GM23338 (cell line): Measurements from ENCODE around the gene CELF2. TPM values are rescaled to one million over a fixed set of nuclear protein-coding genes. Genes with fewer than 3 reads are reported as not detected.

Source experiments
- ATAC-seq: fragments of 200-7000 bp; cut with Tn5 transposase; 3 replicates; pipeline ENCODE4 v1.9.1; 2020
- DNase-seq: peaks from one replicate; pipeline ENCODE4 v3.0.0-alpha.2; 2015; ENCODE audit warnings: low spot score
- H2AFZ ChIP-seq: fragments of 200-600 bp; sonication (generic); 2 replicates; pipeline ENCODE4 v1.8.0; 2016; ENCODE audit warnings: antibody characterized with exemption, mild to moderate bottlenecking, moderate library complexity
- H3F3A ChIP-seq: fragments of 200-600 bp; sonication (generic); replicated peaks from 2 replicates; pipeline ENCODE4 v1.8.0; 2017; ENCODE audit warnings: antibody characterized with exemption, mixed run types, low read depth
- H3K27ac ChIP-seq: fragments of 200-600 bp; sonication (generic); 2 replicates; pipeline ENCODE4 v1.6.1; 2016; ENCODE audit warnings: low read depth
- H3K27me3 ChIP-seq: fragments of 200-600 bp; sonication (generic); 2 replicates; pipeline ENCODE4 v1.8.0; 2016; ENCODE audit warnings: mild to moderate bottlenecking, mixed run types, moderate library complexity; ENCODE audit not compliant: insufficient read depth
- H3K36me3 ChIP-seq: fragments of 200-600 bp; sonication (generic); 2 replicates; pipeline ENCODE4 v1.8.0; 2016; ENCODE audit warnings: mild to moderate bottlenecking; ENCODE audit not compliant: insufficient read depth
- H3K4me1 ChIP-seq: fragments of 200-600 bp; sonication (generic); 2 replicates; pipeline ENCODE4 v1.8.0; 2016; ENCODE audit warnings: mild to moderate bottlenecking, moderate library complexity; ENCODE audit not compliant: insufficient read depth
- H3K4me2 ChIP-seq: fragments of 200-600 bp; sonication (generic); 2 replicates; pipeline ENCODE4 v1.7.1; 2017; ENCODE audit warnings: mixed run types
- H3K4me3 ChIP-seq: fragments of 200-600 bp; sonication (generic); 2 replicates; pipeline ENCODE4 v1.6.1; 2016; ENCODE audit warnings: mixed run types
- H3K79me2 ChIP-seq: fragments of 200-600 bp; sonication (generic); replicated peaks from 2 replicates; pipeline ENCODE4 v1.8.0; 2017; ENCODE audit warnings: mild to moderate bottlenecking; ENCODE audit not compliant: insufficient read depth
- H3K9me2 ChIP-seq: fragments of 200-600 bp; sonication (generic); 2 replicates; pipeline ENCODE4 v1.8.0; 2017; ENCODE audit not compliant: insufficient read depth
- H4K20me1 ChIP-seq: fragments of 200-600 bp; sonication (generic); replicated peaks from 2 replicates; pipeline ENCODE4 v1.8.0; 2017; ENCODE audit warnings: mild to moderate bottlenecking; ENCODE audit not compliant: insufficient read depth
- H3K27ac Mint-ChIP-seq: 2 replicates; pipeline ENCODE4 v1.8.0; 2020; ENCODE audit warnings: inconsistent platforms, mild to moderate bottlenecking, moderate library complexity, mixed read lengths
- H3K27me3 Mint-ChIP-seq: 3 replicates; pipeline ENCODE4 v1.8.0; 2022; ENCODE audit warnings: low read depth, mild to moderate bottlenecking, moderate library complexity, mixed read lengths, inconsistent platforms; ENCODE audit not compliant: insufficient read depth, poor library complexity
- H3K36me3 Mint-ChIP-seq: 3 replicates; pipeline ENCODE4 v1.8.0; 2021; ENCODE audit warnings: low read depth, mild to moderate bottlenecking, inconsistent platforms, moderate library complexity, mixed read lengths
- H3K4me1 Mint-ChIP-seq: 3 replicates; pipeline ENCODE4 v1.8.0; 2020; ENCODE audit warnings: mild to moderate bottlenecking, inconsistent platforms, mixed read lengths
- H3K4me3 Mint-ChIP-seq: 3 replicates; pipeline ENCODE4 v1.8.0; 2021; ENCODE audit warnings: moderate library complexity, mild to moderate bottlenecking, inconsistent platforms, mixed read lengths
- H3K9me3 Mint-ChIP-seq: 3 replicates; pipeline ENCODE4 v1.8.0; 2020; ENCODE audit warnings: moderate library complexity, mild to moderate bottlenecking, inconsistent platforms, mixed read lengths
- CREB1 ChIP-seq: fragments of 250-450 bp; sonication (Bioruptor Pico); IDR thresholded peaks from 2 replicates; pipeline ENCODE4 v1.5.0; 2020; ENCODE audit warnings: low read depth, mild to moderate bottlenecking, moderate library complexity
- CTCF ChIP-seq, 2 experiments: fragments of 200-600 bp in 1 of 2; sonication (generic) in 1 of 2; conservative IDR thresholded peaks; 2 replicates each; pipeline versions ENCODE4 v1.5.1 to v1.6.1; 2016 to 2017; ENCODE audit warnings: antibody characterized with exemption in 2 of 2, low read depth in 2 of 2, mild to moderate bottlenecking in 2 of 2, moderate library complexity in 1 of 2
- ETS1 ChIP-seq: IDR thresholded peaks from 2 replicates; pipeline ENCODE4 v1.6.1; 2016; ENCODE audit warnings: antibody characterized with exemption
- EZH2 ChIP-seq: fragments of 200-600 bp; sonication (generic); IDR thresholded peaks from one replicate; pipeline ENCODE4 v1.8.0; 2017; ENCODE audit warnings: antibody characterized with exemption, mild to moderate bottlenecking, low read depth; ENCODE audit not compliant: unreplicated experiment
- EZH2phosphoT487 ChIP-seq: fragments of 200-600 bp; sonication (generic); IDR thresholded peaks from one replicate; pipeline ENCODE4 v1.8.1; 2018; ENCODE audit warnings: antibody characterized with exemption; ENCODE audit not compliant: unreplicated experiment
- JUNB ChIP-seq: IDR thresholded peaks from one replicate; pipeline ENCODE4 v1.6.1; 2016; ENCODE audit warnings: antibody characterized with exemption; ENCODE audit not compliant: unreplicated experiment
- NANOG ChIP-seq: IDR thresholded peaks from 2 replicates; pipeline ENCODE4 v1.6.1; 2016; ENCODE audit warnings: antibody characterized with exemption, borderline replicate concordance
- POLR2AphosphoS5 ChIP-seq: IDR thresholded peaks from 2 replicates; pipeline ENCODE4 v1.6.1; 2016; ENCODE audit warnings: antibody characterized with exemption, low read depth
- REST ChIP-seq: IDR thresholded peaks from one replicate; pipeline ENCODE4 v1.6.1; 2018; ENCODE audit warnings: antibody characterized with exemption; ENCODE audit not compliant: unreplicated experiment
- STAT1 ChIP-seq: IDR thresholded peaks from one replicate; pipeline ENCODE4 v1.6.1; 2016; ENCODE audit warnings: antibody characterized with exemption; ENCODE audit not compliant: unreplicated experiment
- ZNF114 ChIP-seq: fragments of 250-450 bp; sonication (Bioruptor Pico); IDR thresholded peaks from 2 replicates; pipeline ENCODE4 v1.5.0; 2020; ENCODE audit warnings: mild to moderate bottlenecking, moderate library complexity
- ZNF331 ChIP-seq: fragments of 250-450 bp; sonication (Bioruptor Pico); IDR thresholded peaks from 2 replicates; pipeline ENCODE4 v1.5.0; 2020; ENCODE audit warnings: low read depth, mild to moderate bottlenecking, moderate library complexity
- ZNF462 ChIP-seq: fragments of 250-450 bp; sonication (Bioruptor Pico); IDR thresholded peaks from 2 replicates; pipeline ENCODE4 v1.5.0; 2020; ENCODE audit warnings: mild to moderate bottlenecking, moderate library complexity
- polyA plus RNA-seq: library from polyadenylated mRNA; unstranded; fragments of >200 nt; fragmentation: Nextera tagmentation; extraction: Ambion mirVana; gene quantifications from 2 replicates; pipeline ENCODE4 v1.2.1, GENCODE V29; 2016
- total RNA-seq: library from RNA; depleted of rRNA; stranded (reverse); fragments of >200 nt; shearing (Covaris generic); gene quantifications from 2 replicates; pipeline ENCODE4 v1.2.3, GENCODE V29; 2014

The CELF2 gene
- total and polyA plus RNA-seq, 2 experiments from 2014 or later = 18.1 to 22.5 TPM

GRCh38 chr10:11223507-11224140, 206.0 kb downstream of the CELF2 start:
- Mint-ChIP-seq H3K36me3 (no peaks in the 10 kb centered on the region), H3K27ac (peak overlapping the region; percentile 9; the same call in 1 of the 2 replicates), H3K27me3 (peaks cover 4% of the 10 kb centered on the region), H3K4me1 (peaks cover 22% of the 10 kb centered on the region), H3K9me3 (no peaks in the 10 kb centered on the region), H3K4me3 (no peak overlapping the region)
- H3K9me2 ChIP-seq = no peaks in the 10 kb centered on the region
- ATAC-seq = peak; percentile 77
- no peaks in the 10 kb centered on the region for H3K36me3 ChIP-seq
- no peak overlapping the region for H2AFZ ChIP-seq
- TF ChIP-seq ETS1 = no peak
- TF ChIP-seq CREB1 (CRISPR knock-in tag) = no peak
- TF ChIP-seq CTCF (conservative IDR thresholded peaks at IDR 0.05; ENCODE audit: low read depth in 2 of 2) = no peak
- no peak for TF ChIP-seq ZNF331 (CRISPR knock-in tag)
- no peak for TF ChIP-seq STAT1
- TF ChIP-seq EZH2 = no peak
- TF ChIP-seq EZH2phosphoT487 = no peak
- no peak for TF ChIP-seq JUNB
- no peak for TF ChIP-seq POLR2AphosphoS5
- no peak for TF ChIP-seq ZNF114
- TF ChIP-seq ZNF462 (CRISPR knock-in tag) = no peak
- TF ChIP-seq NANOG = no peak
- no peak for TF ChIP-seq REST
- DNase-seq = no peak
- H3K79me2 ChIP-seq = no peaks in the 10 kb centered on the region
- H3K4me3 ChIP-seq = no peak overlapping the region
- H4K20me1 ChIP-seq = no peaks in the 10 kb centered on the region
- no peak overlapping the region; the same call in 1 of the 2 replicates for H3K27ac ChIP-seq
- no peak overlapping the region for H3K4me2 ChIP-seq
- H3K4me1 ChIP-seq = peaks cover 12% of the 10 kb centered on the region
- no peaks in the 10 kb centered on the region for H3F3A ChIP-seq
- H3K27me3 ChIP-seq = no peaks in the 10 kb centered on the region
